ENCODE data around the gene DONSON. TPM values are rescaled to one million over a fixed set of nuclear protein-coding genes. Genes with fewer than 3 reads are reported as not detected.

DONSON gene
- total and polyA plus RNA-seq, 2 of the 8 experiments (the other 6 are each of a cell fraction or from before 2014, with no cell fraction given) = 21.9 to 32.5 TPM

DNA sequence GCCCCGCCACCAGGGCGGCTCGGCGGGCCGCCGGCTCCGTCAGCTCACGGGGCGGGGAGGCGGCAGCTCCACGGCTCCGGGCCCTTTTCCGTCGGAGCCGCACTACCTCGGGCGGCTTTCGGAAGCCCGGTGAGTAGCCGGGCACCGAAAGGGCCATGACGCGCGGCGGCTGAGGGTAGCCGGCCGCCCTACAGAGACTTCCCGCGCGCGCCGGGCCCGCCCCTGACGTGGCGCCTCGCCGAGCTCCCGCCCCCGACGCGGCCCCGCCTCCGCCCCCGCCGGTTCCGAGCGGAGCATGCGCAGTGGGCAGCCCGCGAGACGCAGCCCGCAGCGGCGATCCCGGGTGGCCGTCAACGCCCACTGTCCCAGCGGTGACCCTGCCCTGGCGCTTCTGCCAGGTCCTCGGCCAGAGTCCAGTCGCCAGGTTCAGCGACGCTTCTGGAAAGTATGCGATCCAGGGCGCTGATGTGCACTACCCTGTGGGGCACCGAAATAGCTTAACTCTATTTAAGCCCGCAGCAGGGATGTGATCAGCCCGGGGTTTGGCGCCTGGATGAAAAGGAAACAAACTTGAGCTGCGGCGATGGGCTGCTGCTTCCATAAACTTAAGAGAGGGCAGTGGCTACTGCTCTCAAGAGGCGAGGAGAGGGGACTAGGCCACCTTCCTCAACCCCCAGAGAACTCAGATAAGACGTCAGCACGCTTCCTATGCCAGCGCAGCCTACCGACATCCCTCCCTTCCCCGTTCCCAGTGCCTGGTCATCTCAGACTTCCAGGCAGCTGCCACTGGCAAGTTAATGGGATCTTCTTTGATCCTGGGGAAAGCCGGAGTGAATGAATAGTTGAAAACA lies at the start of gene DONSON (continued):
- TF ChIP-seq SIX5 (IDR thresholded peaks at IDR 0.05; ENCODE audit: low read depth, low read length) (no peak), HDAC6 (IDR thresholded peaks at IDR 0.05; ENCODE audit: low read depth, low read length) (no peak), NANOG (IDR thresholded peaks at IDR 0.05; ENCODE audit: insufficient read depth, low read depth, low read length, poor library complexity, severe bottlenecking) (peak; percentile 5), RAD21 (IDR thresholded peaks at IDR 0.05 in 1 of 2, conservative IDR thresholded peaks at IDR 0.05 in 1 of 2; ENCODE audit: low read depth in 2 of 2, low read length in 2 of 2) (no peak), SP1 (IDR thresholded peaks at IDR 0.05; ENCODE audit: low read depth, low read length) (no peak), CREB1 (IDR thresholded peaks at IDR 0.05) (peak; percentile 58; the same call in 1 of the 2 replicates), SAP30 (IDR thresholded peaks at IDR 0.05; ENCODE audit: insufficient read depth, insufficient replicate concordance, low read length) (no peak), SIN3A (conservative IDR thresholded peaks at IDR 0.05 in 1 of 2, IDR thresholded peaks at IDR 0.05 in 1 of 2; ENCODE audit: low read depth in 1 of 2, low read length in 2 of 2) (peak; percentile 15 to 76; a peak in 3 of 4 replicates), KDM4A (IDR thresholded peaks at IDR 0.05; ENCODE audit: low read depth, low read length, severe bottlenecking) (peak; percentile 73), ASH2L (IDR thresholded peaks at IDR 0.05; ENCODE audit: low read length) (no peak), TBP (IDR thresholded peaks at IDR 0.05; ENCODE audit: low read depth, low read length) (peak; percentile 20; the same call in 1 of the 2 replicates), FOSL1 (IDR thresholded peaks at IDR 0.05; ENCODE audit: insufficient read depth, low read depth, low read length) (0 out of 2 replicates have a peak, but pooled peaks have one; percentile 5)
- TF ChIP-seq, protein P1, sequence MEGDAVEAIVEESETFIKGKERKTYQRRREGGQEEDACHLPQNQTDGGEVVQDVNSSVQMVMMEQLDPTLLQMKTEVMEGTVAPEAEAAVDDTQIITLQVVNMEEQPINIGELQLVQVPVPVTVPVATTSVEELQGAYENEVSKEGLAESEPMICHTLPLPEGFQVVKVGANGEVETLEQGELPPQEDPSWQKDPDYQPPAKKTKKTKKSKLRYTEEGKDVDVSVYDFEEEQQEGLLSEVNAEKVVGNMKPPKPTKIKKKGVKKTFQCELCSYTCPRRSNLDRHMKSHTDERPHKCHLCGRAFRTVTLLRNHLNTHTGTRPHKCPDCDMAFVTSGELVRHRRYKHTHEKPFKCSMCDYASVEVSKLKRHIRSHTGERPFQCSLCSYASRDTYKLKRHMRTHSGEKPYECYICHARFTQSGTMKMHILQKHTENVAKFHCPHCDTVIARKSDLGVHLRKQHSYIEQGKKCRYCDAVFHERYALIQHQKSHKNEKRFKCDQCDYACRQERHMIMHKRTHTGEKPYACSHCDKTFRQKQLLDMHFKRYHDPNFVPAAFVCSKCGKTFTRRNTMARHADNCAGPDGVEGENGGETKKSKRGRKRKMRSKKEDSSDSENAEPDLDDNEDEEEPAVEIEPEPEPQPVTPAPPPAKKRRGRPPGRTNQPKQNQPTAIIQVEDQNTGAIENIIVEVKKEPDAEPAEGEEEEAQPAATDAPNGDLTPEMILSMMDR (IDR thresholded peaks at IDR 0.05; ENCODE audit: control extremely low read depth in 1 of 3, insufficient read depth in 1 of 3, low read depth in 1 of 3, low read length in 3 of 3) = no peak
- TF ChIP-seq, protein P2, sequence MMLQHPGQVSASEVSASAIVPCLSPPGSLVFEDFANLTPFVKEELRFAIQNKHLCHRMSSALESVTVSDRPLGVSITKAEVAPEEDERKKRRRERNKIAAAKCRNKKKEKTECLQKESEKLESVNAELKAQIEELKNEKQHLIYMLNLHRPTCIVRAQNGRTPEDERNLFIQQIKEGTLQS (IDR thresholded peaks at IDR 0.05; ENCODE audit: insufficient read depth, low read depth, low read length) = no peak
- TF ChIP-seq, protein P3, sequence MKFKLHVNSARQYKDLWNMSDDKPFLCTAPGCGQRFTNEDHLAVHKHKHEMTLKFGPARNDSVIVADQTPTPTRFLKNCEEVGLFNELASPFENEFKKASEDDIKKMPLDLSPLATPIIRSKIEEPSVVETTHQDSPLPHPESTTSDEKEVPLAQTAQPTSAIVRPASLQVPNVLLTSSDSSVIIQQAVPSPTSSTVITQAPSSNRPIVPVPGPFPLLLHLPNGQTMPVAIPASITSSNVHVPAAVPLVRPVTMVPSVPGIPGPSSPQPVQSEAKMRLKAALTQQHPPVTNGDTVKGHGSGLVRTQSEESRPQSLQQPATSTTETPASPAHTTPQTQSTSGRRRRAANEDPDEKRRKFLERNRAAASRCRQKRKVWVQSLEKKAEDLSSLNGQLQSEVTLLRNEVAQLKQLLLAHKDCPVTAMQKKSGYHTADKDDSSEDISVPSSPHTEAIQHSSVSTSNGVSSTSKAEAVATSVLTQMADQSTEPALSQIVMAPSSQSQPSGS (IDR thresholded peaks at IDR 0.05; ENCODE audit: low read length) = no peak
- TF ChIP-seq, protein P4, sequence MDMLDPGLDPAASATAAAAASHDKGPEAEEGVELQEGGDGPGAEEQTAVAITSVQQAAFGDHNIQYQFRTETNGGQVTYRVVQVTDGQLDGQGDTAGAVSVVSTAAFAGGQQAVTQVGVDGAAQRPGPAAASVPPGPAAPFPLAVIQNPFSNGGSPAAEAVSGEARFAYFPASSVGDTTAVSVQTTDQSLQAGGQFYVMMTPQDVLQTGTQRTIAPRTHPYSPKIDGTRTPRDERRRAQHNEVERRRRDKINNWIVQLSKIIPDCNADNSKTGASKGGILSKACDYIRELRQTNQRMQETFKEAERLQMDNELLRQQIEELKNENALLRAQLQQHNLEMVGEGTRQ (IDR thresholded peaks at IDR 0.05; ENCODE audit: low read length) = no peak
